HepG2 (cell line): ENCODE measurements around the gene BORCS5. TPM values are rescaled to one million over a fixed set of nuclear protein-coding genes. Genes with fewer than 3 reads are reported as not detected.

ENCODE experiments used
- CREBL2 ChIP-seq: sonication (generic); formaldehyde crosslinking; IDR thresholded peaks from 2 replicates; pipeline ENCODE4 v1.8.1; 2023; ENCODE audit warnings: missing genetic modification reagents, mild to moderate bottlenecking, borderline replicate concordance
- GPN1 ChIP-seq: sonication (generic); formaldehyde crosslinking; IDR thresholded peaks from 2 replicates; pipeline ENCODE4 v1.5.1; 2020; ENCODE audit warnings: missing genetic modification reagents, borderline replicate concordance
- GZF1 ChIP-seq: sonication (generic); formaldehyde crosslinking; IDR thresholded peaks from 2 replicates; pipeline ENCODE4 v1.5.1; 2020; ENCODE audit warnings: mild to moderate bottlenecking, missing genetic modification reagents
- HMGA1 ChIP-seq: sonication (generic); formaldehyde crosslinking; conservative IDR thresholded peaks from 2 replicates; pipeline ENCODE4 v1.4.0; 2020; ENCODE audit warnings: missing genetic modification reagents
- MED8 ChIP-seq: sonication (generic); formaldehyde crosslinking; IDR thresholded peaks from 2 replicates; pipeline ENCODE4 v1.8.1; 2023; ENCODE audit warnings: mild to moderate bottlenecking, missing genetic modification reagents; ENCODE audit not compliant: insufficient replicate concordance
- PHF20 ChIP-seq: sonication (generic); formaldehyde crosslinking; IDR thresholded peaks from 2 replicates; pipeline ENCODE4 v1.5.0; 2020; ENCODE audit warnings: mild to moderate bottlenecking, missing genetic modification reagents
- RORA ChIP-seq: sonication (generic); formaldehyde crosslinking; IDR thresholded peaks from 2 replicates; pipeline ENCODE4 v1.5.0; 2020; ENCODE audit warnings: mild to moderate bottlenecking, missing genetic modification reagents, moderate library complexity
- ZNF609 ChIP-seq: sonication (generic); formaldehyde crosslinking; IDR thresholded peaks from 2 replicates; pipeline ENCODE4 v1.4.0; 2020; ENCODE audit warnings: mild to moderate bottlenecking, missing genetic modification reagents, borderline replicate concordance
- ZNF746 ChIP-seq: sonication (generic); formaldehyde crosslinking; IDR thresholded peaks from 2 replicates; pipeline ENCODE4 v1.8.0; 2022; ENCODE audit warnings: mild to moderate bottlenecking, missing genetic modification reagents
- polyA plus RNA-seq, 8 experiments: library from polyadenylated mRNA; depleted of rRNA in 3 of 8; stranded (reverse) in 7 of 8; unstranded in 1 of 8; fragments of >200 nt; fragmentation: Illumina TruSeq in 4 of 8; extraction: Trizol in 4 of 8; gene quantifications; 2 replicates each; pipeline versions ENCODE4 v1.2.1 to v1.2.3, GENCODE V29; 2011 to 2016; ENCODE audit warnings: low read depth in 4 of 8, missing spikeins in 1 of 8, mixed read lengths in 1 of 8; ENCODE audit not compliant: insufficient read depth in 1 of 8
- total RNA-seq, 5 experiments: library from RNA; depleted of rRNA; stranded (reverse); fragments of >200 nt; fragmentation: Illumina TruSeq; extraction: Trizol; gene quantifications; 2 replicates each; pipeline ENCODE4 v1.2.3, GENCODE V29; 2016; ENCODE audit warnings: low read depth in 1 of 5
- TF ChIP-seq, protein P1 (sequence below): sonication (generic); formaldehyde crosslinking; IDR thresholded peaks from 2 replicates; pipeline ENCODE4 v1.5.1; 2020; ENCODE audit warnings: mild to moderate bottlenecking, missing genetic modification reagents, borderline replicate concordance
- TF ChIP-seq, protein P2 (sequence below): sonication (generic); formaldehyde crosslinking; IDR thresholded peaks from 2 replicates; pipeline ENCODE4 v1.4.0; 2020; ENCODE audit warnings: missing genetic modification reagents
- TF ChIP-seq, protein P3 (sequence below): sonication (generic); formaldehyde crosslinking; IDR thresholded peaks from 2 replicates; pipeline ENCODE4 v1.4.0; 2020; ENCODE audit warnings: missing genetic modification reagents

BORCS5 gene
- total and polyA plus RNA-seq, 2 of the 13 experiments (the other 11 are each of a cell fraction or from before 2014, with no cell fraction given), result 3.9 to 4.7 TPM

DNA sequence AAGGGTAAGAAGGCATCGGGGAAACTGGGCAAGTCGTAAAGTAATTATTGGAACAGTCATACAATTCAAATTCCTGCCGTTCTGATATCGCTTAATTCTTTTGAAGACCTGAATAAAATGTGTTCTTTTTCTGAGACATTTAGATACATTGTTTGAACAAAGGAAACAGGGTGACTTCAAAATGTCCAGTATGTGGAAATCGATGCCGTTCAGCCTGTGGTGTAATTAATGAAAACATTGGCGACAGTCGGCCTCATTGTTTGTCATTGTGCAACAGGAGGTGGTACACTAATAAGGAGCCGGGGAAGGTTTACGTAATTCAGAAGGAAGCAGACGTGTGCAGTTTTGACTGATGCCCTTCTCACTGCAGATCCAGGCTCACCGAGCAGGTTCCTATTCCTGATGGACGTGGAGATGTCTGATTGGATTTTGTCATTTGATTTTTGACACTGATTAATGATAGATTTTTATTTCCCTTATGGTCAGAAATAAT, 92.7 kb downstream of the BORCS5 start (continued):
- TF ChIP-seq, protein P1, sequence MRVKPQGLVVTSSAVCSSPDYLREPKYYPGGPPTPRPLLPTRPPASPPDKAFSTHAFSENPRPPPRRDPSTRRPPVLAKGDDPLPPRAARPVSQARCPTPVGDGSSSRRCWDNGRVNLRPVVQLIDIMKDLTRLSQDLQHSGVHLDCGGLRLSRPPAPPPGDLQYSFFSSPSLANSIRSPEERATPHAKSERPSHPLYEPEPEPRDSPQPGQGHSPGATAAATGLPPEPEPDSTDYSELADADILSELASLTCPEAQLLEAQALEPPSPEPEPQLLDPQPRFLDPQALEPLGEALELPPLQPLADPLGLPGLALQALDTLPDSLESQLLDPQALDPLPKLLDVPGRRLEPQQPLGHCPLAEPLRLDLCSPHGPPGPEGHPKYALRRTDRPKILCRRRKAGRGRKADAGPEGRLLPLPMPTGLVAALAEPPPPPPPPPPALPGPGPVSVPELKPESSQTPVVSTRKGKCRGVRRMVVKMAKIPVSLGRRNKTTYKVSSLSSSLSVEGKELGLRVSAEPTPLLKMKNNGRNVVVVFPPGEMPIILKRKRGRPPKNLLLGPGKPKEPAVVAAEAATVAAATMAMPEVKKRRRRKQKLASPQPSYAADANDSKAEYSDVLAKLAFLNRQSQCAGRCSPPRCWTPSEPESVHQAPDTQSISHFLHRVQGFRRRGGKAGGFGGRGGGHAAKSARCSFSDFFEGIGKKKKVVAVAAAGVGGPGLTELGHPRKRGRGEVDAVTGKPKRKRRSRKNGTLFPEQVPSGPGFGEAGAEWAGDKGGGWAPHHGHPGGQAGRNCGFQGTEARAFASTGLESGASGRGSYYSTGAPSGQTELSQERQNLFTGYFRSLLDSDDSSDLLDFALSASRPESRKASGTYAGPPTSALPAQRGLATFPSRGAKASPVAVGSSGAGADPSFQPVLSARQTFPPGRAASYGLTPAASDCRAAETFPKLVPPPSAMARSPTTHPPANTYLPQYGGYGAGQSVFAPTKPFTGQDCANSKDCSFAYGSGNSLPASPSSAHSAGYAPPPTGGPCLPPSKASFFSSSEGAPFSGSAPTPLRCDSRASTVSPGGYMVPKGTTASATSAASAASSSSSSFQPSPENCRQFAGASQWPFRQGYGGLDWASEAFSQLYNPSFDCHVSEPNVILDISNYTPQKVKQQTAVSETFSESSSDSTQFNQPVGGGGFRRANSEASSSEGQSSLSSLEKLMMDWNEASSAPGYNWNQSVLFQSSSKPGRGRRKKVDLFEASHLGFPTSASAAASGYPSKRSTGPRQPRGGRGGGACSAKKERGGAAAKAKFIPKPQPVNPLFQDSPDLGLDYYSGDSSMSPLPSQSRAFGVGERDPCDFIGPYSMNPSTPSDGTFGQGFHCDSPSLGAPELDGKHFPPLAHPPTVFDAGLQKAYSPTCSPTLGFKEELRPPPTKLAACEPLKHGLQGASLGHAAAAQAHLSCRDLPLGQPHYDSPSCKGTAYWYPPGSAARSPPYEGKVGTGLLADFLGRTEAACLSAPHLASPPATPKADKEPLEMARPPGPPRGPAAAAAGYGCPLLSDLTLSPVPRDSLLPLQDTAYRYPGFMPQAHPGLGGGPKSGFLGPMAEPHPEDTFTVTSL (CRISPR knock-in tag), result peak; percentile 88
- TF ChIP-seq, protein P2, sequence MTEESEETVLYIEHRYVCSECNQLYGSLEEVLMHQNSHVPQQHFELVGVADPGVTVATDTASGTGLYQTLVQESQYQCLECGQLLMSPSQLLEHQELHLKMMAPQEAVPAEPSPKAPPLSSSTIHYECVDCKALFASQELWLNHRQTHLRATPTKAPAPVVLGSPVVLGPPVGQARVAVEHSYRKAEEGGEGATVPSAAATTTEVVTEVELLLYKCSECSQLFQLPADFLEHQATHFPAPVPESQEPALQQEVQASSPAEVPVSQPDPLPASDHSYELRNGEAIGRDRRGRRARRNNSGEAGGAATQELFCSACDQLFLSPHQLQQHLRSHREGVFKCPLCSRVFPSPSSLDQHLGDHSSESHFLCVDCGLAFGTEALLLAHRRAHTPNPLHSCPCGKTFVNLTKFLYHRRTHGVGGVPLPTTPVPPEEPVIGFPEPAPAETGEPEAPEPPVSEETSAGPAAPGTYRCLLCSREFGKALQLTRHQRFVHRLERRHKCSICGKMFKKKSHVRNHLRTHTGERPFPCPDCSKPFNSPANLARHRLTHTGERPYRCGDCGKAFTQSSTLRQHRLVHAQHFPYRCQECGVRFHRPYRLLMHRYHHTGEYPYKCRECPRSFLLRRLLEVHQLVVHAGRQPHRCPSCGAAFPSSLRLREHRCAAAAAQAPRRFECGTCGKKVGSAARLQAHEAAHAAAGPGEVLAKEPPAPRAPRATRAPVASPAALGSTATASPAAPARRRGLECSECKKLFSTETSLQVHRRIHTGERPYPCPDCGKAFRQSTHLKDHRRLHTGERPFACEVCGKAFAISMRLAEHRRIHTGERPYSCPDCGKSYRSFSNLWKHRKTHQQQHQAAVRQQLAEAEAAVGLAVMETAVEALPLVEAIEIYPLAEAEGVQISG (CRISPR knock-in tag), result peak; percentile 57
- TF ChIP-seq CREBL2 (CRISPR knock-in tag), result no peak
- TF ChIP-seq, protein P3, sequence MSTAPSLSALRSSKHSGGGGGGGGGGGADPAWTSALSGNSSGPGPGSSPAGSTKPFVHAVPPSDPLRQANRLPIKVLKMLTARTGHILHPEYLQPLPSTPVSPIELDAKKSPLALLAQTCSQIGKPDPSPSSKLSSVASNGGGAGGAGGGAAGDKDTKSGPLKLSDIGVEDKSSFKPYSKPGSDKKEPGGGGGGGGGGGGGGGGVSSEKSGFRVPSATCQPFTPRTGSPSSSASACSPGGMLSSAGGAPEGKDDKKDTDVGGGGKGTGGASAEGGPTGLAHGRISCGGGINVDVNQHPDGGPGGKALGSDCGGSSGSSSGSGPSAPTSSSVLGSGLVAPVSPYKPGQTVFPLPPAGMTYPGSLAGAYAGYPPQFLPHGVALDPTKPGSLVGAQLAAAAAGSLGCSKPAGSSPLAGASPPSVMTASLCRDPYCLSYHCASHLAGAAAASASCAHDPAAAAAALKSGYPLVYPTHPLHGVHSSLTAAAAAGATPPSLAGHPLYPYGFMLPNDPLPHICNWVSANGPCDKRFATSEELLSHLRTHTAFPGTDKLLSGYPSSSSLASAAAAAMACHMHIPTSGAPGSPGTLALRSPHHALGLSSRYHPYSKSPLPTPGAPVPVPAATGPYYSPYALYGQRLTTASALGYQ (CRISPR knock-in tag), result peak; percentile 94
- no peak for TF ChIP-seq RORA (CRISPR knock-in tag)
- 0 out of 2 replicates have a peak, but pooled peaks have one; percentile 29 for TF ChIP-seq ZNF746 (CRISPR knock-in tag)
- TF ChIP-seq ZNF609 (CRISPR knock-in tag), result peak; percentile 87; the same call in 1 of the 2 replicates
- TF ChIP-seq GZF1 (CRISPR knock-in tag), result no peak
- TF ChIP-seq MED8, result peak; percentile 89
- TF ChIP-seq HMGA1 (CRISPR knock-in tag), result no peak
- TF ChIP-seq PHF20 (CRISPR knock-in tag), result no peak
- no peak for TF ChIP-seq GPN1 (CRISPR knock-in tag)
